Ramos (cell line): ENCODE data around the gene TIMP3.

ENCODE experiments used
- in situ Hi-C: fragments of 300-500 bp; cut with MboI; formaldehyde crosslinking; loops from one replicate; pipeline ENCODE4 v1.14.3; 2022; ENCODE audit warnings: low sequenced_read_pairs; ENCODE audit not compliant: unreplicated experiment

The TIMP3 gene

DNA sequence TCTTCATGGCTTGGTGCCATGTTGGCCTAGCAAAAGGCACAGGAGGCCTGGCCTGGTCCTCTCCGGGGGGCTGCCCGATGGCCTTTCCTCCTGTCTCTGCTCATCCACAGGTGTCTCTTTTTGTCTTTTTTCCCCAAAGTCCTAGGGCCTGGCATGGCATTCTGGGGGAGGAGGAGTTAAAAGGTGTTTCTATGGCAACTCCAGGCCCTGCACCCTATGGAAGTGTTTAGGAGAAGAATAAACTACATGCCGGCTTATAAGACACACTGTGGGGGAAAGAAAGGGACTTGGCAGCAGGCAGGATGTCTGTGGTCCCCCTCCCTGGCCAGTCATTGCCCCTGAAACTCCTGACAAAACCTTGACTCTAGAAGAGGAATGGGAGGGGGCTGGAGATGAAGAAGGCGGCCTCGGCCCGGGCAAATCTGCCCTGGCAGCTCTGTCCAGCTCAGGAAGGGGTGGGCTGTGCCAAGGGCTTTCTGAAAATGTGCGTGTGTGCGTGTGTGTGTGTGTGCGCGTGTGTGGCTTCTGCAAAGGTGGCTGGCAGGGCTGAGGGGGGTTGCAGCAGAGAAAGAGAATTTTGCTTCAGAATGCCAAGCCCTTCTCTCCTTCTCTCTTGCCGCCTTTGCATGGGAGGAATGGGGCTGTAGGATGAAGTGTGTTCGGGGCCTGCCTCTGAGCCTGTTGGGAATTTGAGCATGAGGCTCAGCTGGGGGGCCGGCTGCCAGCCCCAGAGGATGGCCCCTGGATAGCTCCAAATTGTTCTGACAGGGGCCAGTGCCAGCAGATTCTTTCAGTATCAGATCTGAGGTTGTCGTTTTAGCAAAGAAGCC, 3.2 kb downstream of the TIMP3 start:
- in situ Hi-C loops, result no loop called here

GRCh38 chr22:32805361-32805881, 3.9 kb downstream of the TIMP3 start:
- in situ Hi-C loops, result no loop called here

DNA sequence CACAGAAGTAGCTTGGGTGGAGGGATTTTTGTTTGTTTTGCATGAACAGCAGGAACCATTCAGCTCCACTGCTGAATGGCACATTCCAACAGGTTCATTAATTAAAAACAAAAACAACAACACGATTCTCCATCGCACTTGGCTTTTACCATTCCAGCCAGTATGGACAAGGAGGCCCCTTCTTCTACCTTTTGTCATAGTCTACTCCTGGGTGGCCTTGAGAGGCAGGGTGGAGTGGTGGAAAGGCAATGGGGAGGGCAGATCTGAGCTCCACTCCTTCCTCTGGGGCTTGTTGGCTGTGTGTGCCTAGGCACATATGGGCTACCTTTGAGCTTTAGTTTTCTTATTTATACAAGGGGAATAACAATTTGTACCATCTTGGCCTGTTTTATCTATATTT, 4.8 kb downstream of the TIMP3 start:
- in situ Hi-C loops, result no loop called here

DNA sequence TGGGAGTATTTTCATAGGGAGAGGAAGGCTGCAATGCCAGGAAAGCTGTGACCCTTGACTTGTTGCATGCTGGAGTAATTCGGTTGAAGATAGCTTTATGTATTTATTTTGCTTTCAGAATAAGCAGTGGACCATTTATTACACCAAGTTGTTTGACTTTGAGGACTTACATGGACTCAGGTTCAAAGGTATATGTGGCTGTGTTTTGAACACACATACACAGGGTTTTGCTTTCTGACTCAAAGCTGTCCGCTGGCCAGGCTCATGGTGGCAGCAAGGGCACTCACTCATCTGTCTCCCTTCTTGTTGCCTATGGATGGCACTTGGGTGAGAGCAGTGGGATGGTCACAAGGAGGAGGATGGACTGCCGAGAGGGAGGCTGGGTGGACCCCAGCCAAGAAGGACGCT, 6.5 kb downstream of the TIMP3 start:
- in situ Hi-C loops, result no loop called here

- in situ Hi-C loops, result no loop called here
These were observed 8.5 kb downstream of the TIMP3 start for GRCh38 chr22:32809786-32810554.

DNA sequence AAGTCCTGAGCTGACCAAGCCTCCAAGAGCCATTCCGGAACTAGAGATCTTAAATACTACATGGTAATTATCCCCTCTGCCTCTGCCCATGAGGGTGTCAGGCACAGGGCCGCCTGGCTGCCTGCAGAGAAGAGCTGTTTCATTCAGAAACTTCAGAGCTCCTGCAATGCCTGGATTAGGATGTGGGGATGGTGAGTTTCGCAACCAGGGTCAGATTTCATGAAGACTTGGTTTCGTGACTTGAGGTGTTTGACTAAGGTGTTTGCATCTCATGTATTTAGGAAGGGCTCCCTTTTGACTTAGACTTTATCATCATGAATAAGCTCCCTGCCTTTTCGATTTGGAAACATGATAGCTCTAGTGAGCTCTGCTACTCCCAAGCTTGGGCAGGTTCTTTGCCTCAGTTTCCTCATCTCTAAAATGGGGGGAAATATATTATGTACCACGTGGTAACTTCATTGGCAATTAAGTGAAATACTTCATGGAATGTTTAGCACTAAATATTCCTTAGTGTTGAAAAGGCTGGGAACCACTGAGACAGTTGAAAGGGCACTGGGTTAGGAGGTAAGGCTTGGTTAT, 9.1 kb downstream of the TIMP3 start:
- in situ Hi-C loops, result no loop called here

DNA sequence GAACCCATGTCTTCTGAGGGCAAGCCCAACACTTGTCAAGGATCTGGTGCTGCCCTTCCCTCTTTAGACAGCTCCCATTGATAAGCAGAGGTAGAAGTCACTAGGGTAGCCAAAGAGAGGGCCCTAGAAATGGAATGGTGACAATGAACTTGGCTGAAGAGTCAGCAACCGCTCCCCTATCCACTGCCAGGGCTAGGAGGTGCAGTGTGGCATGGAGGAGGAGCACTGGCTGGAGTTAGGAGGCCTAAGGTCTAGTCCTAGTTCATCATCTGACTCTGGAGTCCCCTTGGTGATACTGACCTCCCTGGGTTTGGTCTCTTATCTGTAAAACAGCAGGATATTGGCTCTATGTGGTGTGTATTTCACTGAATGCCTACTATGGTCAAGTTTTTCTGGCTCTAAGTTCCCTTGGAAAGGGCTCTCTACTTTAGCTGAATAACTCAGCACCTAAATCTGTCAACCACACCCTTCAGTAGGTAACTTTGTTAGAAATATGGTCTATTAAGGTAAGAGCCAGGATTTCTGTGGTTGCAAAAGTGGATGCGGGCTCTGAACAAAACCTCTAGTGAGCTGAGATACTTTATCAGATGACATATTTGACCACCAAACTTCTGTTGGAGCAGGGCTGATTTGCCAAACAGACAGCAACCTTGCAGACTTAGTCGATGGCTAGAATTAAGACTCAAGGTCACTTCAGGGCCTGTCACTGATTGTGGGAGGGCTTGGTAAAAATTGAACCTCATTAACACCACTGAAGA, 10.5 kb downstream of the TIMP3 start:
- in situ Hi-C loops, result no loop called here

DNA sequence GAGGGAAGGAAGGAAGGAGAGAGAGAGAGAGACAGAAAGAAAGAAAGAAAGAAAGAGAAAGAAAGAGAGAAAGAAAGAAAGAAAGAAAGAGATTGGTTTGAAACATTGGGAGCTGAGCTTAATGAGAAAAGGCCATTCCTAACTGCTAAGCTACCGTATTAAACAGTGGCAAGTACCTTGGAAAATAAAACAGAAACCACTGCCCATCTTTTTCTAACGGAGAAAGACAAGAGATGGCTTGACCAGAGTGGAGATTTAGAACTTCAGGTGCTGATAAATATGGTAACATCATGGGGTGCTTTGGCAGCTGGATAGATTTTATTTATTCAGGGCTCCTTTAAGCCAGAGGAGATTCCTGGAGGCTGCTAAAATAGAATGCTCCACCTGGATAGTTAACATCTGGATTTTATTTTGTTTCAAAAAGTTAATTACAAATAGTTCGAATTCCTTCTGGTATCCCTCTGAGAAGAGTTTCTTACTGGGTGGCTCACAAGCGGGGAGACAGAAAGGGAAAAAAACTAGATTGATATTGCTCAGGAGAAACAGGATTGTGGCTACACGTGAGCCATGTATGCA, 12.9 kb downstream of the TIMP3 start:
- in situ Hi-C loops, result no loop called here

DNA sequence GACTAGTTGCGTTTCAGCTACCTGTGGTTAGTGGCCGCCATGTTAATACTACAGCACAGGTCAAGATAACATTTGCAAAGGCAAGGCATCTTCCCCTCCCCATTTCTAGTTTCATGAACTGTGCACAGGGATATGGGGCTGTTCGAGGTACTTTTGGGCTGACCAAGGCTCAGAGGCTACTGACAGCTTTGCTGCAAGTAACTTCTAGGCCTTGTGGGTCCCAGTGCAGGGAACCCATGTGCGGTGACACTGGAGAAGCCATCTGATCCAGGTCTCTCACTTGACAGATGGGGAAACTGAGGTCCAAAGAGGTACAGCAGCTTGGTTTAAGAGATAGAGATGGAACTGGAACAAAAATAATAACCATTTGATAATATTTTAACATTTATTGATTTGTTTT, 13.6 kb downstream of the TIMP3 start:
- in situ Hi-C loops, result no loop called here

DNA sequence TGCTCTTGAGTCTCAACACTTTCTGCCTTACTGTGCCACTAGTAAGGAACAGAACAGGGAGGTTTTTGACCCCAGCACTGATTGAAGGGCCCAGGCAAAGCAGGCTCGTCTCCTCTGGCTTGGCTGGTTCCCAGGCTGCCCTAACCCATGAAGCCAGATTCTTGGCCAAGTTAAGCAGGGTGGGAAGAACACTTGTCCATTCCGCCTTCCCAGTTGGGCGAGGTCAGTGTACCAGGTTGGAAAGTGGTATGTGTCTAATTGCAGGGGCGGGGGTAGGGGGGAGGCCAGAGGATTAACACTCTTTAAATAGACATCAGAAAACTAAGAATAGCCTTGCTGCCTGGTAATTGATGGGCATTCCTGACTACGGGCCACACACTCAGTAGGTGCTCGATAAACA, 14.4 kb downstream of the TIMP3 start:
- in situ Hi-C loops, result no loop called here

- in situ Hi-C loops, result no loop called here
These were observed 15.7 kb downstream of the TIMP3 start for GRCh38 chr22:32817137-32817730.

GRCh38 chr22:32818446-32819115, 17.1 kb downstream of the TIMP3 start:
- in situ Hi-C loops, result no loop called here

- in situ Hi-C loops, result no loop called here
These were observed 17.6 kb downstream of the TIMP3 start for GRCh38 chr22:32819120-32819519.

- in situ Hi-C loops, result no loop called here
These were observed 18.9 kb downstream of the TIMP3 start for GRCh38 chr22:32820131-32821119.

GRCh38 chr22:32822179-32822877, 20.8 kb downstream of the TIMP3 start:
- in situ Hi-C loops, result no loop called here

- in situ Hi-C loops, result no loop called here
These were observed 21.7 kb downstream of the TIMP3 start for GRCh38 chr22:32823024-32823730.
